PC-3 (cell line): ENCODE results near the gene ARHGAP9.

Source experiments
- EZH2 ChIP-seq: fragments of 300-600 bp; sonication (generic); IDR thresholded peaks from one replicate; pipeline ENCODE4 v1.6.1; 2017; ENCODE audit warnings: antibody characterized with exemption, mild to moderate bottlenecking, low read length; ENCODE audit not compliant: unreplicated experiment
- EZH2phosphoT487 ChIP-seq: fragments of 300-600 bp; sonication (generic); IDR thresholded peaks from 2 replicates; pipeline ENCODE4 v1.6.1; 2018; ENCODE audit warnings: mild to moderate bottlenecking, antibody characterized with exemption, low read length, borderline replicate concordance
- TF ChIP-seq, protein P1 (sequence below): fragments of 300-600 bp; sonication (generic); conservative IDR thresholded peaks from 2 replicates; pipeline ENCODE4 v1.5.1; 2017; ENCODE audit warnings: antibody characterized with exemption, low read depth, mild to moderate bottlenecking, low read length

DNA sequence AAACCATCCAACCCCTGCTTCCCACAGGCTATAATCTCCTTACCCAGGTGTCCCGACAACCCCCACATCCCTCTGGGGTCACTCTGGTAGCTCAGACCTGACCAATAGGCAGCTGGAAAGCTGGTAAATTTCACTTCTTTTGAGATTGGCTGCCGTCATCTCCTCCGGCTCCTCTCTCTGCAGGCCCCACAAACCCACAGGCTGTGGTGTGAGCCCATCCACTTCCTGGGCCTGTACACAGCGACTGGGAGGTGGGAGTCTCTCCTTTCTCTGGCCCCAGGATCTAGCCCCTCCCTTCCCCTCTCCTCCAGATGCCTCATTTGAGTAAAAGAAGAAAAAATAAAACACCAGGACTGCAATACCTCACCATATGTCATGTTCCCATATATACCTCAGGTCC is 44.4 kb downstream of the ARHGAP9 start:
- TF ChIP-seq, protein P1, sequence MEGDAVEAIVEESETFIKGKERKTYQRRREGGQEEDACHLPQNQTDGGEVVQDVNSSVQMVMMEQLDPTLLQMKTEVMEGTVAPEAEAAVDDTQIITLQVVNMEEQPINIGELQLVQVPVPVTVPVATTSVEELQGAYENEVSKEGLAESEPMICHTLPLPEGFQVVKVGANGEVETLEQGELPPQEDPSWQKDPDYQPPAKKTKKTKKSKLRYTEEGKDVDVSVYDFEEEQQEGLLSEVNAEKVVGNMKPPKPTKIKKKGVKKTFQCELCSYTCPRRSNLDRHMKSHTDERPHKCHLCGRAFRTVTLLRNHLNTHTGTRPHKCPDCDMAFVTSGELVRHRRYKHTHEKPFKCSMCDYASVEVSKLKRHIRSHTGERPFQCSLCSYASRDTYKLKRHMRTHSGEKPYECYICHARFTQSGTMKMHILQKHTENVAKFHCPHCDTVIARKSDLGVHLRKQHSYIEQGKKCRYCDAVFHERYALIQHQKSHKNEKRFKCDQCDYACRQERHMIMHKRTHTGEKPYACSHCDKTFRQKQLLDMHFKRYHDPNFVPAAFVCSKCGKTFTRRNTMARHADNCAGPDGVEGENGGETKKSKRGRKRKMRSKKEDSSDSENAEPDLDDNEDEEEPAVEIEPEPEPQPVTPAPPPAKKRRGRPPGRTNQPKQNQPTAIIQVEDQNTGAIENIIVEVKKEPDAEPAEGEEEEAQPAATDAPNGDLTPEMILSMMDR: no peak
- no peak for TF ChIP-seq EZH2
- no peak for TF ChIP-seq EZH2phosphoT487
